TTC549 (cell line): ENCODE results near the gene TNK2.
"Not testable (repeated sequence)": the region's sequence is repeated elsewhere in the genome, so short reads cannot be mapped to it uniquely, and the experiment has no call there.

Experiments used
- FAIRE-seq: peaks from 2 replicates; lab custom pipeline; 2012; peaks lifted over from hg19 to GRCh38; lab: Jason Lieb, UNC

The TNK2 gene

DNA sequence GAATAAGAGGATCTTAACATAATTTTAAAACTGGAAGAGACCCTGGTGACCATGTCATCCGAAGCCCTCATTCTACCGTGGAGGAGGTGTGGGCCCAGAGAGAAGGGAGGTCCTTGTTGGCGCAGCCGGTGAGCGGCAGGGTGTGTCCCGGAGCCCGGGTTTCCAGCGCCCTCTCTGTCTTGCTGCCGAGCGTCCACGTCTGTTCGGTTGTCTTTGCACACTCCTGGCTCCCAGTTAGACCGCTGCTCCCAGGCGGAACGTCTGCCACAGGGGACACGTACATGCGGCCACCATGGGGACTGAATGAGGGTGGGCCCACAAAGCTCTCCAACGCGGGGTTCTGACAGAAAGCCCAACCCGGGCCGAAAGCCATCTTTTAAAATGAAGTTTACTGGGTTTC lies 90.0 kb downstream of the TNK2 start:
- no peak for FAIRE-seq

DNA sequence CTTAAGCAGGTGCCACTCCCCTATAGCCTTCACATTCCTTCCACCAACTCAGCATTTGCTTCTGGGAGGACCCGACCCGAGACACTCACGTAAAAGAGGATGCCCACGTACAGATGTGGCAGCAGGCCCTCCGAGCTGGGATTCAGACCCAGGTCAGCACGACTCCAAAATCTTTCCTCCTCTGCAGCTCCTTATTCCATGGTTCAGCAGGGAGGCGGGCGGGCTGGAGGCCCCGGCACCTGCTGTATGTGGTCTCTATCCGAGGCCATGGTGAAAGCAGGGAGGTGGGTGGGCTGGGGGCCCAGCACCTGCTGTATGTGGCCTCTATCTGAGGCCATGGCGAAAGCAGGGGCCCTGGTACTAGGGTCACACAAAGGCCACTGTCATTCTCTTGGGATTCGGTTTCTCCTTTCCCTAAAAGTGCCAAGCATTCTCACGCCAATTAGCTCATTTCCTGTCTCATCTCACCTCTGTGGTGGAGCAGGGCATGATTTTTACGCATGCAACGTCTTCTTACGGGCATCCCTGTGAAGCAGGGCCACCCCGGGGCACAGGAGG lies 90.7 kb downstream of the TNK2 start:
- FAIRE-seq = no peak

- not testable (repeated sequence) for FAIRE-seq
Observed at GRCh38 chr3:195816276-195816913, 92.0 kb downstream of the TNK2 start.

DNA sequence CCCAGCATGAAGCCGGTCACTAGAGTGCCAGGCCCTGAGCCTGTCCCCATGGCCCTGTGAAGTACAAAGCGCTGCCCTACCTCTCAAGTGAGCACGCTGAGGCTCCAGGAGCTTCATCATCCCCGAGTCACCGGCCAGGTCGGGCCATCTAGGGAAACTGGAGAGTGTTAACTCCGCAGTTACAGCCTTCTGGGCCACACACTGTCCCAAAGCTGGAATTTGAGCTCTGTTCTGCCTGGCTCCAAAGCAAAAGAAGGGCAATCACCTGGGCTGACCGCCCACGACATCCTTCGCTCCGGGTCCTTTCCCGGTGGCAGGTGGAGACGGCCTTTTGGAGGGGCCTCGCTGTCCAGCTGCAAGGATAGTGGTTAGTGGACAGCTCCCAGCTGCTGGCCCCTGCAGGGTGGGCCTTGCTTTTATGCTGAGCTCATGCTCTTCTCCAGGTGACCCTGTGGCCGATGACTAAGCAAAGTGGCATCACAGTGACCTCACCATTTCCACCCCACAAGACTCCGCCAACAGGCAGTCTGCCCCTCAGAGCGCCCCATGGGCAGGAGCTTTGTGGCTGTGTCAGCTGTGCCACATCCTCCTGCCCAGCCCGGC lies 93.1 kb downstream of the TNK2 start:
- FAIRE-seq = no peak

GRCh38 chr3:195813916-195814640 lies 94.3 kb downstream of the TNK2 start:
- no peak for FAIRE-seq
